HCEC 1CT (cell line): Measurements from ENCODE around the gene ZNF322.

Source experiments
- DNase-seq: peaks from one replicate; pipeline ENCODE4 v3.0.0-alpha.2; 2017

Gene ZNF322

DNA sequence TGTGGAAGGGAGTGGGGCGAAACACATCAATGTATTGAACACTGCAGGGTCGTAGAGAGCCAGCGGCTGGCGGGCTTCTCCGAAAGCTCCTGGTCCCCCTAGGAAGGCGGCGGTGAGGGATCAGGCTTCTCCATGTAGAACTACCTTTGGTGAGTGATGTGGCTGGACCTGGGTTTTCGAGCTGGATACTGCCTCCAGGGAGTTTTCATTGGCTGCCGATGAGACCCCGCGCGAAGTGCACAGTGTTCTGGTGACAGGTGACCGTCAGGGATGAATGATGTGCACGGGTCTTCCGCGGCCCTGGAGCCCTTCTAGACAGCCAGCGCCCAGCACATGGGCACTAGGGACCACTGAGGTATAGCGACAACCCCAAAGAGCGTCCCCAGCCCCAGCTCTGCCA lies 46.3 kb downstream of the ZNF322 start:
- DNase-seq = no peak

- no peak for DNase-seq
Observed at GRCh38 chr6:26611599-26611998, 47.9 kb downstream of the ZNF322 start.

- DNase-seq = no peak
Observed at GRCh38 chr6:26609463-26609862, 50.1 kb downstream of the ZNF322 start.

GRCh38 chr6:26607434-26608230 lies 51.9 kb downstream of the ZNF322 start:
- peak; percentile 54 for DNase-seq

DNA sequence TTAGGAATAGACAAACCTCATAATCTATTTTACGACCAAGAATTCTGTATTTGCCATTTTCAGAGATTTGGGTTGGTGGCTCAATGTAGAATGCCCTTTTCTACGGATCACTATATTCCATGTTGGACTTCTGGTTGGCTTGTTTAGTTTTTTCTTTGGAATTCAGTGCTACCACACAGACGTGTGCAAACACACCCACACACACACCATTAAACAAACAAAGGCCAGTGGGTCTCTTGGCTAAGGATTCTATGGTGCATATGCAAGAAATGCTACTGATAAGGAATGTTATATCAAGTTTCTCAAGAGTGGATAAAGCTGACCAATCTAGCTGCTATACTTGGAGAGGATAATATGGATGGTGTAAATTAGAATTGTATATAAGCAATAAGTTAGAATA lies 54.7 kb downstream of the ZNF322 start:
- DNase-seq = no peak

DNA sequence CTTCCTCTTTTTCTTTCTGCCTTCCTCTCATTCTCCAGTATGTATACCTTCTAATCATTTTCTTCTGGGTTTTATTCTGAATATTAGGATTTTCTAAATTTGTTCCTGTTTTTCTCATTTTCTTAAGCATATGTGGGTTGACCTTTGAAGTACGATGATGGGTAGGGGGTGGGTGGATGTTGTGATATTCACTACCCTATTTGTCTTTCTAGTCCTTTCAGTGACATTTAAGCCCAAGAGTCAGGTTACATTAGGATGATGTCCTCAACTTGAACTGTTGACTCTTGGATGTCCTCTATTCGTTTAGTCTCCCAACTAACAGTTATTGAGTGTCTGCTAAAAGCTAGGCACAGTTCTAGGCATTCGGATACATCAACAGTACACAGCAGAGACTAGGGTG lies 55.5 kb downstream of the ZNF322 start:
- no peak for DNase-seq

GRCh38 chr6:26602262-26602661 lies 57.3 kb downstream of the ZNF322 start:
- DNase-seq = no peak

GRCh38 chr6:26600759-26601158 lies 58.8 kb downstream of the ZNF322 start:
- DNase-seq = no peak

DNA sequence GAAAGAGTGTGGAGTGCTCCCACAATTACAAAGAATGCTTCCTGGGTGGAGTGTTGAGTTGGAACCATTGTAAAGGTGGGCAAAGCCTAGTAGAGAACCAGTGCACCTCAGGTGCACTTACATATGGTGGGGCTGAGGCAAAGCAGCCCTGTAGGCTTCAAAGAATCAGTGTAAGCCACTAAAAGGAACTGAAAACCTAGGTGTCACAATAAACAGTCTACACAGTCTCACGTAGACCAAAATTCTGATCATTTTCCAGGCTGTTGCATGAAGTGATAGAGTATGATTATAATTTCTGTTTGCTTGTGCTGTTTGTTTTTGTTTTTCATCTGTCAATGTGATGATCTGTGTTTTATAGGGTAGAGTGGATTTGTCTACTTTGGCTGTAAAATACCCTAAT lies 60.0 kb downstream of the ZNF322 start:
- no peak for DNase-seq

- DNase-seq = no peak
Observed at GRCh38 chr6:26599134-26599533, 60.4 kb downstream of the ZNF322 start.

DNA sequence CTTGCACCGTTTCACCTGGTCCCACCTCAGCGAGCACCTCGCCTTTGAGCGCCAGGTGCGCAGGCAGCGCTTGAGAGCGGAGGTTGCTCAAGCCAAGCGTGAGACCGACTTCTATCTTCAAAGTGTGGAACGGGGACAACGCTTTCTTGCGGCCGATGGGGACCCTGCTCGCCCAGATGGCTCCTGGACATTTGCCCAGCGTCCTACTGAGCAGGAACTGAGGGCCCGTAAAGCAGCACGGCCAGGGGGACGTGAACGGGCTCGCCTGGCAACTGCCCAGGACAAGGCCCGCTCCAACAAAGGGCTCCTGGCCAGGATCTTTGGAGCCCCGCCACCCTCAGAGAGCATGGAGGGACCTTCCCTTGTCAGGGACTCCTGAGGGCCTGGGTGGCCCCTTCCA lies 61.3 kb downstream of the ZNF322 start:
- DNase-seq = no peak

DNA sequence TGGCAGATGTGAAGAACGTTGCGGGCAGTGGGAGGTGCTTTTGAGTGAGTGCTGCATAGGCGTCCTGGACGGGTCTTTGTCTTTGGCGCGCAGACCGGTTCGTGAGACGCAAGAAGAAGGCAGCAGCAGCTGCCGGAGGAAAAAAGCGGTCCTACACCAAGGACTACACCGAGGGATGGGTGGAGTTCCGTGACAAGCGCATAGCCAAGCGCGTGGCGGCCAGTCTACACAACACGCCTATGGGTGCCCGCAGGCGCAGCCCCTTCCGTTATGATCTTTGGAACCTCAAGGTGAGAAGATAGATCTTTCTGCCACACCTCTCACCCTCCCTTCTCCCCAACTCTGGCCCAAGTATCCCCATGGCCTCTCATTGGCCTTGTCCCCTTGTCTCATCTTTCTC lies 61.7 kb downstream of the ZNF322 start:
- no peak for DNase-seq

DNA sequence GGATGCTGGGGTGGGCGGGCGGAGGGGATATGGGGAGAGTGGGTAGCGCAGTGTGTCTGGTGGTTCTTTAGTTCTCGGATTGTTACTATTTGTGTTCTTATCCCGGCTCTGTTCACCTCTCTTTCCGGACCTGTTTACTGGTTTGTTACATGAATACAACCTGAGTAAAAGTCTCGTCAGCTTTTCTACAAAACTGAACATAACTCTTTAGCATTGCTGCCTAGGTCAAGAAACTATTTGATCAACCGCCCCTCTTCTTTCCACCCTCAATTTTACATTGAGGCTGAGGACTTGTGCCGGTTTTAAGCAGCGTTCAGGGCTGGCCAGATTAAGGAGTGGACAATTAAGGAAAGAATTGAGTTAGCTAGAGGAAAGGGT lies 62.2 kb downstream of the ZNF322 start:
- no peak for DNase-seq

GRCh38 chr6:26596579-26597388 lies 62.8 kb downstream of the ZNF322 start, which contains the start of gene ABT1:
ABT1 (plus strand) TSS chr6:26596953; CDS start chr6:26596983, 30 bp downstream.
- peak; percentile 99 for DNase-seq

DNA sequence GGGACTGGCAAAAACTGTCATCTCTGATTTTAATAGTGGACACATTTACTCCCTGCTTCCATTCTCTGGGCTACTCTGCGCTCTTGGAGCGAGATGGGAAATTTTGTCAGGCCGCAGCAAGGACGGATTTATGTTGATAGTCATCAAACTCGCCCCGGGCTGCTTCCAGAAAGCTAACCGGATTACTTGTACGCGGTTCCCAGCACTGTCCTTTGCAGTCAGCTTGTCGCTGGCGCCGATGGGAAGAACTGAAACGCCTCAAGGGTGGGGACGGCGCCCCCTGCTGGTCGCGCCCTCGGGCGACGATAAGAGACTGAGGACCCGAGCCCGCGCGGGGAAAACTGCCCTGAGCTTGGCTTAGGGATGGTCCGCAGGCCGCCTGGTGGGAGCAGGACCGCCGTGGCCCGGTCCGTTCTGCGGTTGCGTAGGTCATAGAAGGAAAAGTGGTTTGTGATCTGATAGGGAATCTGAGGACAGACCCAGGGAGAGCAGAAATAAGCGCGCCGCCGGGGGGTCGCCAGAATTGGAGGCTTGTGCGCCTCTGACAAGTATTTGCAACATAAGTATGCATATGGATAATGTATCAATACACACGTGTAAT lies 63.8 kb downstream of the ZNF322 start:
- DNase-seq = peak; percentile 86

- DNase-seq = peak; percentile 73
Observed at GRCh38 chr6:26594730-26595632, 64.6 kb downstream of the ZNF322 start.

- no peak for DNase-seq
Observed at GRCh38 chr6:26594131-26594498, 65.4 kb downstream of the ZNF322 start.

- no peak for DNase-seq
Observed at GRCh38 chr6:26593278-26594130, 66.0 kb downstream of the ZNF322 start.

DNA sequence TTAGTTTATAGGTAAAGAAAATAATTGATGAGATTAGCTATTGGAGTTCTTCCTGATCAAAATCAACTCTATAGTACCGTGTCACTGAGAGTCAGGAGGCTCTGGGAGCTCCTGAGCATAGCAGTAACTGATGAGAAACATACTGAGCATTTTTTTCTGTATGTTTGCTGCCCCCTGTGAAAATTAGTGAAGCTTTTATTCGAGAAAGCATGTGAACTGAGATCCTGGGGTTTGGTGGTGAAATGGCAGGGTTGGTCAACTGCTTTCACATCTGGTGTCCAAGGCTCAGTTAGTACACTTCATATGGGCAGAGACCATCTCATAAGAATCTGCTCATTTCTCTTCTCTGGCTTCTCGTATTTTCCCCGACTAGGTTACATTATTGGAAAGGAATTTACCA lies 66.9 kb downstream of the ZNF322 start:
- peak; percentile 29 for DNase-seq

- DNase-seq = no peak
Observed at GRCh38 chr6:26588965-26589364, 70.6 kb downstream of the ZNF322 start.
